B cell (primary cell): Measurements from ENCODE around the gene MYL7. TPM values are rescaled to one million over a fixed set of nuclear protein-coding genes. Genes with fewer than 3 reads are reported as not detected.
A peak's percentile ranks its signal among the peaks of the same experiment; 100 is the strongest.

Experiments used
- ATAC-seq: fragments of 200-7000 bp; cut with Tn5 transposase; one replicate; pipeline ENCODE4 v1.10.0; 2021; ENCODE audit warnings: low read depth, mild to moderate bottlenecking, moderate number of reproducible peaks, moderate library complexity
- CTCF ChIA-PET: fragments of 350-600 bp; sonication (Branson Sonifier 250); formaldehyde crosslinking; loops from one replicate; lab custom pipeline; 2021; ENCODE audit warnings: antibody characterized with exemption, inconsistent platforms; lab: Charles Lee
- POLR2A ChIA-PET: fragments of 350-600 bp; sonication (Branson Sonifier 250); formaldehyde crosslinking; loops from one replicate; lab custom pipeline; 2021; ENCODE audit warnings: antibody characterized with exemption; lab: Charles Lee
- DNase-seq: peaks from one replicate; pipeline ENCODE4 v3.0.0; 2013
- H2AFZ ChIP-seq: 2 replicates; pipeline ENCODE4 v1.6.1; 2012; ENCODE audit warnings: mild to moderate bottlenecking, low read depth, low read length; ENCODE audit not compliant: insufficient read depth, poor library complexity, severe bottlenecking
- H3K27ac ChIP-seq, 2 donors: 1 replicate in 1 of 2; 2 replicates in 1 of 2; pipeline ENCODE4 v1.5.1; 2012 to 2013; ENCODE audit warnings: low read length in 2 of 2, mild to moderate bottlenecking in 2 of 2, moderate library complexity in 1 of 2
- H3K27me3 ChIP-seq, 4 experiments: fragments of 200-600 bp in 1 of 4; sonication (generic) in 1 of 4; replicated peaks in 1 of 4; 1 replicate in 2 of 4; 2 replicates in 2 of 4; pipeline versions ENCODE4 v1.6.1 to v1.7.0; 2013 to 2016; ENCODE audit warnings: low read length in 3 of 4, mild to moderate bottlenecking in 2 of 4, mixed read lengths in 1 of 4, moderate library complexity in 1 of 4; ENCODE audit not compliant: insufficient read depth in 4 of 4, control insufficient read depth in 3 of 4; ENCODE audit errors: control extremely low read depth in 1 of 4
- H3K36me3 ChIP-seq, 2 experiments: replicated peaks in 1 of 2; 1 replicate in 1 of 2; 2 replicates in 1 of 2; pipeline versions ENCODE4 v1.6.1 to v1.7.1; 2013; ENCODE audit warnings: low read length in 1 of 2; ENCODE audit not compliant: insufficient read depth in 2 of 2, control insufficient read depth in 1 of 2; ENCODE audit errors: control extremely low read depth in 1 of 2, extremely low read depth in 1 of 2
- H3K4me1 ChIP-seq, 2 donors: fragments of 200-600 bp in 1 of 2; sonication (generic) in 1 of 2; 1 replicate in 1 of 2; 2 replicates in 1 of 2; pipeline versions ENCODE4 v1.5.1 to v1.6.1; 2013 to 2017; ENCODE audit warnings: low read length in 2 of 2; ENCODE audit not compliant: control insufficient read depth in 2 of 2, insufficient read depth in 2 of 2
- H3K4me2 ChIP-seq: replicated peaks from 2 replicates; pipeline ENCODE3; 2012; ENCODE audit warnings: mild to moderate bottlenecking, low read depth, low read length; ENCODE audit not compliant: poor library complexity, severe bottlenecking
- H3K4me3 ChIP-seq, 5 experiments: fragments of 200-600 bp in 1 of 5; sonication (generic) in 1 of 5; 1 replicate in 3 of 5; 2 replicates in 2 of 5; pipeline versions ENCODE4 v1.5.1 to v1.7.0; 2011 to 2016; ENCODE audit warnings: low read length in 4 of 5, mild to moderate bottlenecking in 4 of 5, low read depth in 2 of 5, control low read depth in 1 of 5, moderate library complexity in 1 of 5; ENCODE audit not compliant: insufficient read depth in 1 of 5; ENCODE audit errors: control extremely low read depth in 1 of 5, extremely low read depth in 1 of 5
- H3K79me2 ChIP-seq: fragments of 200-600 bp; sonication (generic); one replicate; pipeline ENCODE4 v1.6.0; 2016; ENCODE audit warnings: low read length; ENCODE audit not compliant: control insufficient read depth, insufficient read depth
- H3K9ac ChIP-seq: fragments of 200-600 bp; sonication (generic); 2 replicates; pipeline ENCODE4 v1.6.1; 2017; ENCODE audit warnings: mild to moderate bottlenecking, low read length, moderate library complexity
- H3K9me3 ChIP-seq, 3 donors: one replicate each; pipeline versions ENCODE4 v1.6.1 to v1.7.1; 2013; ENCODE audit warnings: low read length in 2 of 3; ENCODE audit not compliant: control insufficient read depth in 2 of 3, insufficient read depth in 1 of 3; ENCODE audit errors: control extremely low read depth in 1 of 3
- H4K20me1 ChIP-seq: 2 replicates; pipeline ENCODE4 v1.6.0; 2012; ENCODE audit warnings: mild to moderate bottlenecking, low read length; ENCODE audit not compliant: insufficient read depth, control insufficient read depth, poor library complexity, severe bottlenecking
- H3K27ac Mint-ChIP-seq: one replicate; pipeline ENCODE4 v1.8.0; 2021; ENCODE audit warnings: mixed read lengths
- H3K27me3 Mint-ChIP-seq: one replicate; pipeline ENCODE4 v1.8.0; 2021; ENCODE audit warnings: mixed read lengths
- H3K4me1 Mint-ChIP-seq: one replicate; pipeline ENCODE4 v1.8.0; 2021; ENCODE audit warnings: mixed read lengths
- H3K4me3 Mint-ChIP-seq: one replicate; pipeline ENCODE4 v1.8.0; 2021; ENCODE audit warnings: mixed read lengths
- H3K9me3 Mint-ChIP-seq: one replicate; pipeline ENCODE4 v1.8.0; 2022; ENCODE audit warnings: mixed read lengths; ENCODE audit not compliant: insufficient read depth
- CTCF ChIP-seq: fragments of 200-600 bp; IDR thresholded peaks from one replicate; pipeline ENCODE4 v1.8.0; 2022; ENCODE audit warnings: antibody characterized with exemption, mild to moderate bottlenecking
- EZH2 ChIP-seq: IDR thresholded peaks from 2 replicates; pipeline ENCODE4 v1.6.1; 2012; ENCODE audit warnings: borderline replicate concordance, low read depth, mild to moderate bottlenecking, moderate library complexity, low read length; ENCODE audit not compliant: insufficient read depth, poor library complexity, severe bottlenecking
- WGBS: methylation state at CpG from one replicate; pipeline ENCODE4 v1.1.5; 2013; ENCODE audit warnings: missing lambda C conversion rate; ENCODE audit not compliant: insufficient coverage; 5-methylcytosine and 5-hydroxymethylcytosine counted together
- intact Hi-C: fragments of 100-400 bp; cut with micrococcal nuclease; formaldehyde crosslinking; loops from one replicate; pipeline ENCODE4 v1.10.0; 2022
- polyA plus RNA-seq: library from polyadenylated mRNA; depleted of rRNA; stranded (reverse); fragments of >200 nt; gene quantifications from 2 replicates; pipeline ENCODE4 v1.2.3, GENCODE V29; 2012
- total RNA-seq, 2 donors: library from RNA; stranded (reverse); fragments of 120-200 nt in 1 of 2; gene quantifications; 1 replicate in 1 of 2; 2 replicates in 1 of 2; pipeline versions ENCODE4 v1.2.3 to v1.2.4, GENCODE V29; 2013 to 2022

The MYL7 gene
- total and polyA plus RNA-seq, 2 donors (not counting 1 experiment from before 2014, with no cell fraction given) = not detected

- intact Hi-C loops = no loop called here
- ATAC-seq = no peak
- Histone ChIP-seq H3K4me1 (peaks cover 9 to 19% of the 10 kb centered on the region in 2 donors), H3K27me3 (peaks cover 0 to 3% (median 0%) of the 10 kb centered on the region in 4 experiments), H3K36me3 (peaks cover 0 to 6% of the 10 kb centered on the region in 2 experiments), H3K27ac (no peak overlapping the region), H3K4me2 (no peak overlapping the region), H3K79me2 (peaks cover 28% of the 10 kb centered on the region), H3K4me3 (no peak overlapping the region), H3K9ac (no peak overlapping the region), H2AFZ (no peak overlapping the region), H4K20me1 (no peaks in the 10 kb centered on the region), H3K9me3 (peaks cover 3 to 9% (median 8%) of the 10 kb centered on the region in 3 donors)
- H3K27ac Mint-ChIP-seq = no peak overlapping the region
- peaks cover 19% of the 10 kb centered on the region for H3K4me1 Mint-ChIP-seq
- H3K4me3 Mint-ChIP-seq = peak overlapping the region; percentile 64
- no peak for TF ChIP-seq CTCF
- TF ChIP-seq EZH2 = no peak
- DNase-seq = no peak
- 93% methylated on average over 3 of the region's 6 CpGs for WGBS
- H3K27me3 Mint-ChIP-seq = no peaks in the 10 kb centered on the region
- ChIA-PET POLR2A (no interaction called here), CTCF (interaction anchor here (1.7 kb wide), 1 partner anchor 57 kb away, joined by 3 read pairs; no protein-coding TSS in a partner anchor)
- peaks cover 3% of the 10 kb centered on the region for H3K9me3 Mint-ChIP-seq
Measured at GRCh38 chr7:44124822-44125202, 16.3 kb downstream of the MYL7 start.

GRCh38 chr7:44123190-44124003, 17.7 kb downstream of the MYL7 start, which contains the start of gene POLD2:
TSS of gene POLD2 (minus strand) at chr7:44123548. CDS start at chr7:44122053, 1,495 bp downstream.
- intact Hi-C loops = loop anchor here (1.0 to 2.0 kb wide), 6 partner anchors 18 to 77 kb away; partner anchors contain the start of genes POLM and YKT6
- Mint-ChIP-seq H3K9me3 (peaks cover 3% of the 10 kb centered on the region), H3K4me1 (peaks cover 22% of the 10 kb centered on the region), H3K4me3 (peak within 1 kb of the TSS; percentile 97), H3K27me3 (no peaks in the 10 kb centered on the region), H3K27ac (peak within 1 kb of the TSS; percentile 93)
- peaks cover 0 to 13% of the 10 kb centered on the region in 2 experiments for H3K36me3 ChIP-seq
- H3K4me1 ChIP-seq = peaks cover 9 to 19% of the 10 kb centered on the region in 2 donors
- no peaks in the 10 kb centered on the region for H3K27me3 ChIP-seq
- DNase-seq = peak; percentile 97
- peak within 1 kb of the TSS; percentile 98 for H3K4me2 ChIP-seq
- ATAC-seq = peak; percentile 98
- no peaks in the 10 kb centered on the region for H4K20me1 ChIP-seq
- peak within 1 kb of the TSS; percentile 98 for H2AFZ ChIP-seq
- ChIA-PET POLR2A (interaction anchor here (0.6 to 1.8 kb wide), 4 partner anchors 18 to 58 kb away, joined by 3 to 10 read pairs (median 6); no protein-coding TSS in a partner anchor), CTCF (interaction anchor here (0.9 to 1.6 kb wide), 4 partner anchors 19 to 104 kb away, joined by 3 to 5 read pairs (median 4); partner anchors contain the start of gene AEBP1)
- H3K79me2 ChIP-seq = peaks cover 33% of the 10 kb centered on the region
- H3K9me3 ChIP-seq = peaks cover 3 to 9% (median 8%) of the 10 kb centered on the region in 3 donors
- H3K27ac ChIP-seq = peak within 1 kb of the TSS; percentile 59 to 80
- H3K9ac ChIP-seq = peak within 1 kb of the TSS; percentile 87
- no peak for TF ChIP-seq EZH2
- no peak for TF ChIP-seq CTCF
- WGBS = under 1% methylated on average over 86 of the region's 86 CpGs
- peak within 1 kb of the TSS; percentile 67 to 78 (median 76) for H3K4me3 ChIP-seq
